ENCODE data around the gene ALPI.
"Not testable (repeated sequence)": the region's sequence is repeated elsewhere in the genome, so short reads cannot be mapped to it uniquely, and the experiment has no call there.

GRCh38 chr2:232446266-232446777 lies 9.6 kb upstream of the ALPI start:
- peak; percentile 39 for TF ChIP-seq CTCF (IDR thresholded peaks at IDR 0.05)
- TF ChIP-seq EZH2 (IDR thresholded peaks at IDR 0.05), result not testable (repeated sequence)
